Heart right ventricle (tissue), 16 donors: Measurements from ENCODE around the gene KRT86. TPM values are rescaled to one million over a fixed set of nuclear protein-coding genes. Genes with fewer than 3 reads are reported as not detected.

ENCODE experiments used
- ATAC-seq, 8 donors: fragments of 200-7000 bp; cut with Tn5 transposase; one replicate each; pipeline ENCODE4 v1.9.1; 2020; ENCODE audit warnings: mild to moderate bottlenecking in 8 of 8, moderate library complexity in 8 of 8, moderate number of reproducible peaks in 1 of 8
- DNase-seq, 2 donors: peaks; one replicate each; pipeline ENCODE4 v3.0.0-alpha.2; 2020
- H3K27ac ChIP-seq, 10 donors: fragments of 200-600 bp; sonication (generic) in 2 of 10; one replicate each; pipeline versions ENCODE4 v1.5.0 to v1.8.0; 2020 to 2022; ENCODE audit warnings: mild to moderate bottlenecking in 3 of 10
- H3K27me3 ChIP-seq, 7 donors: fragments of 200-600 bp; one replicate each; pipeline ENCODE4 v1.8.0; 2021 to 2022; ENCODE audit warnings: mild to moderate bottlenecking in 2 of 7
- H3K36me3 ChIP-seq, 9 donors: fragments of 200-600 bp; sonication (generic) in 1 of 9; one replicate each; pipeline versions ENCODE4 v1.5.0 to v1.8.0; 2020 to 2022; ENCODE audit warnings: mild to moderate bottlenecking in 2 of 9
- H3K4me1 ChIP-seq, 9 donors: fragments of 200-600 bp; sonication (generic) in 1 of 9; one replicate each; pipeline versions ENCODE4 v1.5.0 to v1.8.0; 2020 to 2022; ENCODE audit warnings: mild to moderate bottlenecking in 4 of 9
- H3K4me3 ChIP-seq, 10 donors: fragments of 200-600 bp; sonication (generic) in 2 of 10; one replicate each; pipeline versions ENCODE4 v1.5.0 to v1.8.0; 2020 to 2022; ENCODE audit warnings: mild to moderate bottlenecking in 7 of 10, moderate library complexity in 2 of 10
- H3K9me3 ChIP-seq, 11 donors: fragments of 200-600 bp in 10 of 11; sonication (generic) in 2 of 11; one replicate each; pipeline versions ENCODE4 v1.5.0 to v1.8.0; 2013 to 2022; ENCODE audit warnings: mild to moderate bottlenecking in 2 of 11, control low read depth in 1 of 11, moderate library complexity in 1 of 11
- WGBS, 2 donors: extraction: QIAGEN DNeasy Blood & Tissue Kit; methylation state at CpG; one replicate each; pipeline ENCODE4 v1.1.7; 2013; ENCODE audit warnings: inconsistent platforms in 1 of 2; 5-methylcytosine and 5-hydroxymethylcytosine counted together
- intact Hi-C, 10 donors: fragments of 100-400 bp; cut with DNase I; formaldehyde crosslinking; loops; one replicate each; pipeline versions ENCODE4 v1.11.1 to v1.14.2; 2022
- polyA plus RNA-seq, 2 donors: library from polyadenylated mRNA; stranded (reverse); fragments of 200-250 nt; gene quantifications; one replicate each; pipeline ENCODE4 v1.2.3, GENCODE V29; 2013
- total RNA-seq, 10 donors: library from RNA; stranded (reverse); fragmentation: NEBNext Ultra II Directional in 3 of 10; extraction: Animal tissue kit (Norgen Biotek cat#: 25700) in 3 of 10; gene quantifications; one replicate each; pipeline versions ENCODE4 v1.2.1 to v1.2.4, GENCODE V29; 2021 to 2023
- TF ChIP-seq, protein P1 (sequence below), 9 donors: fragments of 200-600 bp; sonication (generic) in 2 of 9; IDR thresholded peaks; one replicate each; pipeline versions ENCODE4 v1.5.0 to v1.8.0; 2021 to 2022; ENCODE audit warnings: antibody characterized with exemption in 9 of 9, mild to moderate bottlenecking in 5 of 9, moderate library complexity in 1 of 9
- donor health status: Arrhythmogenic right ventricular cardiomyopathy.
- donor health status: ischemic (EF 13 %, LVEDD 7.1; RV severe dilation, severe dysfunction).
- donor health status: healthy with polysubstance abuse.
- donor health status: DM: no; HTN: yes; CAD: no.
- donor health status: DM: no; HTN: no; CAD: no.
- donor health status: ischemic (EF 25% LVEDD 6.9; RV normal size, moderate dysfunction).
- donor health status: ischemic (EF 25% LVEDD 5.7; RV mildly dilated, moderate dysfunction).
- donor health status: healthy.
- donor health status: DM: yes; HTN: yes; CAD: no.
- donor health status: Ischemic cardiomyopathy.
- donor health status: ischemic (EF 35%, LVEDD 5.7; RV mildly dilated, moderate dysfunction).
- donor health status: nonischemic (EF 11% LVEDD 7.7; RV severe dilation, severe dysfunction).
- donor health status: DM: yes; HTN: yes; CAD: no.
- donor health status: PGD.
- donor health status: ischemic (EF 29% LVEDD 5.4; RV normal size, mild dysfunction).
- donor health status: nonischemic (EF 23%, LVEDD 6.1; RV moderate dilation, normal function).

KRT86 gene
- total and polyA plus RNA-seq, 12 donors = 0.01 to 0.19 TPM; not detected in 10

DNA sequence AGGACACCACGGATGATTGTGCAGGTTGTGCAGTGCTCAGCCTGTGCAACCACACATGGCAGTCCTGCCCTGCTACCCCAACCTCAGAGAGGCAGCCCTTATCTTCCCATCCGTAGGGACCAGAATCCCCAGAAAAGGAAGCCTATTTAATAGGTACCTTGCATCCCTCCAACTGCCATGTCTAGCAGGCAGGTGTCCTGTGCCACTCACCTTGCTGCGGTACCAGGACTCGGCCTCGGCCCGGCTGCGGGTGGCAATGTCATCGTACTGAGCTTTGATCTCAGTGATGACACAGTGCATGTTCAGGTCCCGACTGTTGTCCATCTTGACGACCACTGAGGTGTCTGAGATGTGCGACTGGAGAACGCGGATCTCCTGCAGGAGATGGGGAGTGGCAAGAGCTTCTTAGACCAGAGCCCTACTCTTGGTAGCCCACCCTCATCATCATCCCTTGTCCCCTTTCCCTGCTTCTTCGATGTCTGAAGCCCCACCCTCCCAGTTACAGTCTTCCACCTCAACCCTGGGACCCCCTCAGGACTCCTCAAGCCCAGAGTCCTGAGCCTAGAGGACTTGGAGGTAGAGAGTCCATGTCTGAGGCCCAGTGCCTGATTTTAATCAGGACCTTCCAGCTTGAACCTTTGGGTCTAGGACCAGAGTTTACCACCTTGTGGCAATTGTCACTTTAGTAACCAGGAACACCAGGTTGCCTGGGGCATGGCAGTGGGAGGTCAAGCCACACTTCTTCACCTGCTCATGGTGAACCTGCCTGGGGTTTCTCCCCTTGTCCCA is 20.9 kb upstream of the KRT86 start:
- no peak for ATAC-seq
- peaks cover 11 to 83% (median 67%) of the 10 kb centered on the region in 7 donors for H3K27me3 ChIP-seq
- no peak for DNase-seq
- 89 to 91% methylated on average over 14 of the region's 14 CpGs for WGBS, 2 donors
- no peak overlapping the region for H3K27ac ChIP-seq
- TF ChIP-seq, protein P1, sequence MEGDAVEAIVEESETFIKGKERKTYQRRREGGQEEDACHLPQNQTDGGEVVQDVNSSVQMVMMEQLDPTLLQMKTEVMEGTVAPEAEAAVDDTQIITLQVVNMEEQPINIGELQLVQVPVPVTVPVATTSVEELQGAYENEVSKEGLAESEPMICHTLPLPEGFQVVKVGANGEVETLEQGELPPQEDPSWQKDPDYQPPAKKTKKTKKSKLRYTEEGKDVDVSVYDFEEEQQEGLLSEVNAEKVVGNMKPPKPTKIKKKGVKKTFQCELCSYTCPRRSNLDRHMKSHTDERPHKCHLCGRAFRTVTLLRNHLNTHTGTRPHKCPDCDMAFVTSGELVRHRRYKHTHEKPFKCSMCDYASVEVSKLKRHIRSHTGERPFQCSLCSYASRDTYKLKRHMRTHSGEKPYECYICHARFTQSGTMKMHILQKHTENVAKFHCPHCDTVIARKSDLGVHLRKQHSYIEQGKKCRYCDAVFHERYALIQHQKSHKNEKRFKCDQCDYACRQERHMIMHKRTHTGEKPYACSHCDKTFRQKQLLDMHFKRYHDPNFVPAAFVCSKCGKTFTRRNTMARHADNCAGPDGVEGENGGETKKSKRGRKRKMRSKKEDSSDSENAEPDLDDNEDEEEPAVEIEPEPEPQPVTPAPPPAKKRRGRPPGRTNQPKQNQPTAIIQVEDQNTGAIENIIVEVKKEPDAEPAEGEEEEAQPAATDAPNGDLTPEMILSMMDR (IDR thresholded peaks at IDR 0.05) = no peak
- intact Hi-C loops = no loop called here
- H3K9me3 ChIP-seq = no peaks in the 10 kb centered on the region
- H3K36me3 ChIP-seq = no peaks in the 10 kb centered on the region
- no peak overlapping the region for H3K4me3 ChIP-seq
- H3K4me1 ChIP-seq = peaks cover 1 to 24% (median 9%) of the 10 kb centered on the region in 9 donors

DNA sequence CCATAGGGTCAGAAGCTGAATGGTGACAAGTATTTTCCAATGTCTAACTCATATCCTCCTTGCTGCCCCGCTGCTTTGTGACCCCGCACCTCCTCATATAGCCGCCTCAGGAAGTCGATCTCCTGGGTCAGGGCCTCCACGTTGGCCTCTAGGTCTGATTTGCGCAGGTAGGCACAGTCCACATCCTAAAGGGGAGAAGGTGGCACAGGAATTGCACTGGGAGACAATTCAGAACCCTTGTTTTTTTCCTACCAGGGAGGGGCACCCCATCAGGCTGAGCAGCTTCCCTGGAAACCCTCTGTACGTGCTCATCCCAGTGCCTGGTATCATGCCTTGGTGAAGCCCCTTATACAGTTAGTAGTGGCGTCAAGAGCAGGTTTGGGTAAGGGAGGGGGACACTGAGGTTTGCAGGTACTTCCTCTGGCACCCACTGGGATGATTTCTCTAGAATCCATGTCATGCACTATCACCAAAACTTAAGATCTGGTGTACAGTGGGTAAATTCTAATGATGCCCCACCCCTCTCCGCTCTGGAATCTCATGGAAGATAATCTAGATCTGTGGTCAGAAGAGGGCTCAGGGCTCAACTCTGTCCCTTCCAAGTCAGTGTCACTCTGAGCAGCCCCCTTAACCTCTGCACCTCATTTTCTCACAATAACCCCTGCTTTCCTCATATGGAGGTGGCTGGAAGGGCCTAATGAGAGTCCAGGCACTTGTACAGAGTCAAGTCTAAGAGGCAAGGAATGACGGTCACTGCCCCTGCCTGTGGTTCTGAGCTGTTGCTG is 20.1 kb upstream of the KRT86 start:
- 89 to 92% methylated on average over 10 of the region's 10 CpGs for WGBS, 2 donors
- intact Hi-C loops = no loop called here
- peaks cover 5 to 20% (median 10%) of the 10 kb centered on the region in 9 donors for H3K4me1 ChIP-seq
- TF ChIP-seq, protein P1 (IDR thresholded peaks at IDR 0.05) = no peak
- no peaks in the 10 kb centered on the region for H3K36me3 ChIP-seq
- no peak for DNase-seq
- no peak overlapping the region for H3K27ac ChIP-seq
- H3K9me3 ChIP-seq = no peaks in the 10 kb centered on the region
- no peak overlapping the region for H3K4me3 ChIP-seq
- H3K27me3 ChIP-seq = peaks cover 16 to 85% (median 73%) of the 10 kb centered on the region in 7 donors
- no peak for ATAC-seq

DNA sequence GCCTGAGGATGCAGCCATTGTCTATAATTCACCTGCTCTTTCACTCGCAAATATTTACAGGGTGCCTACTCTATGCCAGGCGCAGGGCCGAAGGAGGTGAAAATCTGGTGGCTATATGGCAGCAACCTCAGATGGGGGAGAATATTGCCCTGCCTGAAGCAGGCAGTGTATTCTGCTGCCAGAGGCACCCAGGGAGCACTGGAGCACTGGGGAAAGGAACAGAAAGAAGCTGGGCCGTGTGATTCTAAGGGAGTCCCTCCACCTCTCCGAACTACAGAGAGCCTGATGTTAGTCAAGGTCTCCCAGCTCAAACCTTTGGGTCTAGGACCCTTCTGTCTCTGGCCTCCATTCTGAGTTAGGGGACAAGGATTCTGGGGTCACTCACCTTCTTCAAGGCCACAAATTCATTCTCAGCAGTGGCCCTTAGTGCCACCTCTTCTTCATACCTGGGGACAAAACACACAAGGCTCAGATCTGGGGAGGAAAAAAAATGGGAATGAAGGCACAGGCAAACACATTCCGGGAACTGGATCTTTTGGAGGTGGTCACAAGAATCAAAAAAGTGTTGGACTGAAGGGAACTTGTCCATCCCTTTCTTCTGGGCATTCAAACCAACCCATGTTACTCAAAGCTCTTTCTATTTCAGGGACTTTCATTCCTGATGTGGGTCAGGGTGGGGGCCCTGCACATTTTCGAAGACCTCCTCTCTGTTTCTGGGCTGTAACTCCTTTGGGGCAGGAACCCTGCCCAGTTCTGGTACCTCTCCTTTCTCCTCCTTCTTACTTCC is 19.3 kb upstream of the KRT86 start:
- no peaks in the 10 kb centered on the region for H3K9me3 ChIP-seq
- no peak for ATAC-seq
- peaks cover 5 to 12% (median 9%) of the 10 kb centered on the region in 9 donors for H3K4me1 ChIP-seq
- WGBS, 2 donors = 77 to 84% methylated on average over 7 of the region's 7 CpGs
- DNase-seq = no peak
- H3K36me3 ChIP-seq = no peaks in the 10 kb centered on the region
- TF ChIP-seq, protein P1 (IDR thresholded peaks at IDR 0.05) = no peak
- H3K27ac ChIP-seq = no peak overlapping the region
- H3K4me3 ChIP-seq = no peak overlapping the region
- H3K27me3 ChIP-seq = peaks cover 16 to 83% (median 74%) of the 10 kb centered on the region in 7 donors
- intact Hi-C loops = no loop called here
